ENCODE measurements around the gene BCDIN3D. TPM values are rescaled to one million over a fixed set of nuclear protein-coding genes. Genes with fewer than 3 reads are reported as not detected.

The BCDIN3D gene
- total and polyA plus RNA-seq, 2 donors (not counting 3 experiments of a cell fraction or from before 2014, with no cell fraction given), result 1.8 to 3.1 TPM

- TF ChIP-seq POLR2AphosphoS5 (IDR thresholded peaks at IDR 0.05; ENCODE audit: insufficient read depth, low read depth, low read length), result no peak
- TF ChIP-seq GATA2 (IDR thresholded peaks at IDR 0.05; ENCODE audit: insufficient read depth, insufficient read length, low read depth, low read length), result no peak
- no peak for TF ChIP-seq CTCF (IDR thresholded peaks at IDR 0.05; ENCODE audit: extremely low read depth in 1 of 2, insufficient read depth in 1 of 2, low read depth in 1 of 2, low read length in 2 of 2)
- no peak for TF ChIP-seq MYC (IDR thresholded peaks at IDR 0.05; ENCODE audit: low read depth, low read length)
- TF ChIP-seq MAX (IDR thresholded peaks at IDR 0.05; ENCODE audit: insufficient read depth, insufficient read length), result no peak
- TF ChIP-seq POLR2A (IDR thresholded peaks at IDR 0.05; ENCODE audit: low read depth, low read length), result no peak
- TF ChIP-seq FOS (IDR thresholded peaks at IDR 0.05; ENCODE audit: borderline replicate concordance, insufficient read depth, low read length), result no peak
- no peak for TF ChIP-seq EZH2 (IDR thresholded peaks at IDR 0.05; ENCODE audit: borderline replicate concordance, low read depth, low read length, severe bottlenecking)
- no peak for TF ChIP-seq JUN (IDR thresholded peaks at IDR 0.05; ENCODE audit: borderline replicate concordance, insufficient read depth, insufficient read length, low read depth)
These were observed 12.1 kb upstream of the BCDIN3D start for GRCh38 chr12:49854976-49855375.

More at GRCh38 chr12:49854976-49855375, 12.1 kb upstream of the BCDIN3D start:
- H4K20me1 ChIP-seq (replicated peaks; ENCODE audit: control insufficient read depth, extremely low read depth, insufficient read depth, low read length), result no peaks in the 10 kb centered on the region
- FAIRE-seq, result no peak
- H3K36me3 ChIP-seq (ENCODE audit: control insufficient read depth in 2 of 2, extremely low read depth in 1 of 2, insufficient read depth in 2 of 2, low read length in 2 of 2), result no peaks in the 10 kb centered on the region
- no peak overlapping the region for H3K9ac ChIP-seq (replicated peaks; ENCODE audit: extremely low read depth, insufficient read depth, low read length)
- DNase-seq (ENCODE audit: low read depth, low spot score), result no peak
- H3K4me2 ChIP-seq (ENCODE audit: insufficient read depth, low read length), result no peak overlapping the region
- CTCF ChIA-PET, result interaction anchor here (1.4 kb wide), 1 partner anchor 112 kb away, joined by 6 read pairs; no protein-coding TSS in a partner anchor
- BruUV-seq (replicated peaks), result no TSS peak
- dilution Hi-C loops (cut with MboI; ENCODE audit: extremely low pct_ligation_motif_present, low sequenced_read_pairs), result no loop called here
- H3K79me2 ChIP-seq (ENCODE audit: control insufficient read depth, insufficient read depth, low read length), result no peaks in the 10 kb centered on the region
- intact Hi-C loops (cut with micrococcal nuclease), result no loop called here
- no peaks in the 10 kb centered on the region for H3K4me1 ChIP-seq (ENCODE audit: control insufficient read depth, extremely low read depth, insufficient read depth, low read length)
- no peak overlapping the region for H2AFZ ChIP-seq (ENCODE audit: low read depth, low read length)
- H3K4me3 ChIP-seq (replicated peaks in 1 of 3; ENCODE audit: insufficient read depth in 1 of 3, low read depth in 1 of 3, low read length in 3 of 3), result no peak overlapping the region
- peaks cover 20 to 27% of the 10 kb centered on the region in 2 experiments for H3K27me3 ChIP-seq (ENCODE audit: control insufficient read depth in 2 of 2, insufficient read depth in 2 of 2, low read length in 2 of 2)
- H3K9me1 ChIP-seq (replicated peaks; ENCODE audit: control insufficient read depth, extremely low read depth, insufficient read depth, low read length), result no peaks in the 10 kb centered on the region
- no peak overlapping the region for H3K27ac ChIP-seq (ENCODE audit: insufficient read depth, low read depth, low read length)
- POLR2A ChIA-PET, result no interaction called here
- H3K9me3 ChIP-seq (replicated peaks; ENCODE audit: control insufficient read depth, insufficient read depth, low read length), result no peaks in the 10 kb centered on the region
